Activated naive CD8-positive, alpha-beta T cell treated with anti-CD3 and anti-CD28 coated beads, Interleukin-2, amount 10 ng/mL, durations not matched to agents 7 days and 5 days (primary cell): ENCODE results near the gene GAMT. TPM values are rescaled to one million over a fixed set of nuclear protein-coding genes. Genes with fewer than 3 reads are reported as not detected.

ENCODE experiments used
- ATAC-seq: fragments of 150-1000 bp; cut with Tn5 transposase; one replicate; pipeline ENCODE4 v1.10.0; 2021; ENCODE audit warnings: low read depth, moderate library complexity
- POLR2A ChIA-PET: fragments of 350-600 bp; sonication (Branson Sonifier 250); formaldehyde crosslinking; loops from one replicate; lab custom pipeline; 2021; ENCODE audit warnings: antibody characterized with exemption; lab: Charles Lee
- DNase-seq: peaks from one replicate; pipeline ENCODE4 v3.0.0; 2021
- H3K27ac Mint-ChIP-seq: one replicate; pipeline ENCODE4 v1.8.0; 2022; ENCODE audit warnings: mild to moderate bottlenecking, mixed read lengths
- H3K27me3 Mint-ChIP-seq: one replicate; pipeline ENCODE4 v1.8.0; 2022; ENCODE audit warnings: mild to moderate bottlenecking, moderate library complexity, mixed read lengths
- H3K36me3 Mint-ChIP-seq: one replicate; pipeline ENCODE4 v1.8.0; 2021; ENCODE audit warnings: mild to moderate bottlenecking, mixed read lengths
- H3K4me1 Mint-ChIP-seq: one replicate; pipeline ENCODE4 v1.8.0; 2021; ENCODE audit warnings: mixed read lengths
- H3K4me3 Mint-ChIP-seq: one replicate; pipeline ENCODE4 v1.8.0; 2022; ENCODE audit warnings: mild to moderate bottlenecking, moderate library complexity, mixed read lengths
- H3K9me3 Mint-ChIP-seq: one replicate; pipeline ENCODE4 v1.8.0; 2021; ENCODE audit warnings: mixed read lengths
- total RNA-seq, 2 experiments: library from RNA; stranded (reverse); gene quantifications; one replicate each; pipeline ENCODE4 v1.2.3, GENCODE V29; 2021

GAMT gene
- total RNA-seq, 2 experiments from 2014 or later, result 17.9 to 18.9 TPM

- peaks cover 2% of the 10 kb centered on the region for H3K9me3 Mint-ChIP-seq
- no peak overlapping the region for H3K27ac Mint-ChIP-seq
- no peak for ATAC-seq
- no peak for DNase-seq
- no peak overlapping the region for H3K4me3 Mint-ChIP-seq
- peaks cover 2% of the 10 kb centered on the region for H3K27me3 Mint-ChIP-seq
- peaks cover 10% of the 10 kb centered on the region for H3K36me3 Mint-ChIP-seq
- peaks cover 12% of the 10 kb centered on the region for H3K4me1 Mint-ChIP-seq
- POLR2A ChIA-PET, result no interaction called here
These were observed 13.4 kb downstream of the GAMT start for GRCh38 chr19:1387684-1388636.

GRCh38 chr19:1386945-1387683 lies 14.2 kb downstream of the GAMT start:
- ATAC-seq, result no peak
- Mint-ChIP-seq H3K27me3 (peaks cover 2% of the 10 kb centered on the region), H3K36me3 (peaks cover 10% of the 10 kb centered on the region), H3K9me3 (peaks cover 2% of the 10 kb centered on the region), H3K27ac (no peak overlapping the region), H3K4me1 (peaks cover 13% of the 10 kb centered on the region), H3K4me3 (no peak overlapping the region)
- POLR2A ChIA-PET, result no interaction called here
- no peak for DNase-seq

GRCh38 chr19:1385816-1386215 lies 15.5 kb downstream of the GAMT start:
- peaks cover 10% of the 10 kb centered on the region for H3K36me3 Mint-ChIP-seq
- ATAC-seq (no peak), DNase-seq (no peak)
- peaks cover 2% of the 10 kb centered on the region for H3K27me3 Mint-ChIP-seq
- H3K4me3 Mint-ChIP-seq, result no peak overlapping the region
- H3K27ac Mint-ChIP-seq, result no peak overlapping the region
- POLR2A ChIA-PET, result no interaction called here
- peaks cover 2% of the 10 kb centered on the region for H3K9me3 Mint-ChIP-seq
- peaks cover 13% of the 10 kb centered on the region for H3K4me1 Mint-ChIP-seq

- DNase-seq (no peak), ATAC-seq (no peak)
- POLR2A ChIA-PET, result no interaction called here
- H3K9me3 Mint-ChIP-seq, result peaks cover 2% of the 10 kb centered on the region
- H3K27me3 Mint-ChIP-seq, result peaks cover 2% of the 10 kb centered on the region
- peaks cover 9% of the 10 kb centered on the region for H3K36me3 Mint-ChIP-seq
- peaks cover 13% of the 10 kb centered on the region for H3K4me1 Mint-ChIP-seq
- peak overlapping the region; percentile 83 for H3K4me3 Mint-ChIP-seq
- H3K27ac Mint-ChIP-seq, result peak overlapping the region; percentile 64
These were observed 16.7 kb downstream of the GAMT start for GRCh38 chr19:1384478-1385110.

- DNase-seq (no peak), ATAC-seq (no peak)
- Mint-ChIP-seq H3K9me3 (peaks cover 2% of the 10 kb centered on the region), H3K4me3 (peak overlapping the region; percentile 83), H3K27ac (no peak overlapping the region), H3K27me3 (peaks cover 2% of the 10 kb centered on the region), H3K36me3 (peaks cover 7% of the 10 kb centered on the region), H3K4me1 (peaks cover 13% of the 10 kb centered on the region)
- POLR2A ChIA-PET, result no interaction called here
These were observed 17.3 kb downstream of the GAMT start for GRCh38 chr19:1384085-1384462.

- peaks cover 13% of the 10 kb centered on the region for H3K4me1 Mint-ChIP-seq
- peaks cover 2% of the 10 kb centered on the region for H3K27me3 Mint-ChIP-seq
- peaks cover 4% of the 10 kb centered on the region for H3K36me3 Mint-ChIP-seq
- POLR2A ChIA-PET, result interaction anchor here (0.7 to 1.2 kb wide), 6 partner anchors 11 to 108 kb away, joined by 3 to 5 read pairs (median 4); partner anchors contain the start of gene FAM174C
- H3K4me3 Mint-ChIP-seq, result peak within 1 kb of the TSS; percentile 83
- H3K27ac Mint-ChIP-seq, result peak within 1 kb of the TSS; percentile 95
- peaks cover 2% of the 10 kb centered on the region for H3K9me3 Mint-ChIP-seq
- peak; percentile 97 for DNase-seq
- ATAC-seq, result peak; percentile 85
These were observed 17.8 kb downstream of the GAMT start, which contains the start of gene NDUFS7 for GRCh38 chr19:1383312-1384084. Gene NDUFS7, plus strand, starts transcription at chr19:1383907. Its CDS starts 20 bp downstream, at chr19:1383927.

- peaks cover 13% of the 10 kb centered on the region for H3K4me1 Mint-ChIP-seq
- peak overlapping the region; percentile 83 for H3K4me3 Mint-ChIP-seq
- peak overlapping the region; percentile 95 for H3K27ac Mint-ChIP-seq
- POLR2A ChIA-PET, result interaction anchor here (0.7 to 1.2 kb wide), 7 partner anchors 11 to 107 kb away, joined by 3 to 5 read pairs (median 4); partner anchors contain the start of gene FAM174C
- peaks cover 2% of the 10 kb centered on the region for H3K9me3 Mint-ChIP-seq
- no peak for DNase-seq
- H3K36me3 Mint-ChIP-seq, result peaks cover 4% of the 10 kb centered on the region
- no peak for ATAC-seq
- H3K27me3 Mint-ChIP-seq, result peaks cover 2% of the 10 kb centered on the region
These were observed 18.4 kb downstream of the GAMT start for GRCh38 chr19:1383017-1383311.

GRCh38 chr19:1382250-1382649 lies 19.1 kb downstream of the GAMT start:
- H3K4me1 Mint-ChIP-seq, result peaks cover 13% of the 10 kb centered on the region
- no peak for ATAC-seq
- peaks cover 2% of the 10 kb centered on the region for H3K27me3 Mint-ChIP-seq
- DNase-seq, result no peak
- no peak overlapping the region for H3K27ac Mint-ChIP-seq
- POLR2A ChIA-PET, result interaction anchor here (0.7 to 1.1 kb wide), 3 partner anchors 20 to 113 kb away, joined by 3 to 4 read pairs (median 4); partner anchors contain the start of gene CIRBP
- peaks cover 2% of the 10 kb centered on the region for H3K9me3 Mint-ChIP-seq
- H3K4me3 Mint-ChIP-seq, result no peak overlapping the region
- peaks cover 4% of the 10 kb centered on the region for H3K36me3 Mint-ChIP-seq

GRCh38 chr19:1379961-1380489 lies 21.3 kb downstream of the GAMT start:
- POLR2A ChIA-PET, result no interaction called here

GRCh38 chr19:1379126-1379905 lies 22.0 kb downstream of the GAMT start:
- no peak for DNase-seq
- no peak for ATAC-seq
- Mint-ChIP-seq H3K9me3 (peaks cover 2% of the 10 kb centered on the region), H3K27me3 (peaks cover 2% of the 10 kb centered on the region), H3K27ac (no peak overlapping the region), H3K36me3 (peaks cover 6% of the 10 kb centered on the region), H3K4me3 (no peak overlapping the region), H3K4me1 (peaks cover 9% of the 10 kb centered on the region)
- POLR2A ChIA-PET, result no interaction called here

More at GRCh38 chr19:1379961-1380489, 21.3 kb downstream of the GAMT start:
- Mint-ChIP-seq H3K36me3 (peaks cover 6% of the 10 kb centered on the region), H3K9me3 (peaks cover 2% of the 10 kb centered on the region), H3K4me3 (no peak overlapping the region), H3K4me1 (peaks cover 13% of the 10 kb centered on the region), H3K27ac (no peak overlapping the region), H3K27me3 (peaks cover 2% of the 10 kb centered on the region)
- ATAC-seq (no peak), DNase-seq (no peak)

GRCh38 chr19:1377965-1378785 lies 23.2 kb downstream of the GAMT start:
- Mint-ChIP-seq H3K4me3 (no peak overlapping the region), H3K9me3 (no peaks in the 10 kb centered on the region), H3K27ac (no peak overlapping the region), H3K27me3 (no peaks in the 10 kb centered on the region), H3K4me1 (peaks cover 4% of the 10 kb centered on the region), H3K36me3 (peaks cover 2% of the 10 kb centered on the region)
- DNase-seq (no peak), ATAC-seq (no peak)
- POLR2A ChIA-PET, result no interaction called here
